Central memory CD4-positive, alpha-beta T cell (primary cell): ENCODE data around the gene SLC45A3.

ENCODE experiments used
- DNase-seq: peaks from one replicate; pipeline ENCODE4 v3.0.0; 2022

Gene SLC45A3

DNA sequence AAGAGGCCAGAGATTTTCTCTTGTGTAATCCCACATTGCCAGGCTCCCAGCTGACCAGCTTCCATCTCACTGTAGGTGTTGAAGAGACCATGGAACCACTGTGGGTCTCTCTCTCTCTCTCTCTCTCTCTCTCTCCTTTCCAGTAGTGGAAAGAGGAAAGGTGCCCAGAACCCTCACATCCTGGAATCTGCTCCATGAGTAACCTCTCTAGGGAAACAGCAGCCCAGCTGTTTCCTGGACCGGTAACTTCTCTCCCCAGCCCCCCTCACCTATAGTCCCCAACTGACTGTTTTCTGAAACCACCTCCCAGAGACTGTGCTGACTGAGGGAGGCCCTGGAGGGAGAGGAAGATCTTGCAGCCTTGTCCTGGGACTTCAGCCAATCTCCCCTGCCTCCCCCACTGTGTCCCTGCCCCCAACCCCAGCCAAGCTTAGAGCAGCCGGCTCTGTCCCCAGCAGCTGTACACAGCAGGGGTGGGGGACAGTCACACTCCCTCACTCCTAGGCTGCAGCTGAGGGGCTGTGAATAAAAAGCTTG lies 20.6 kb upstream of the SLC45A3 start:
- no peak for DNase-seq

DNA sequence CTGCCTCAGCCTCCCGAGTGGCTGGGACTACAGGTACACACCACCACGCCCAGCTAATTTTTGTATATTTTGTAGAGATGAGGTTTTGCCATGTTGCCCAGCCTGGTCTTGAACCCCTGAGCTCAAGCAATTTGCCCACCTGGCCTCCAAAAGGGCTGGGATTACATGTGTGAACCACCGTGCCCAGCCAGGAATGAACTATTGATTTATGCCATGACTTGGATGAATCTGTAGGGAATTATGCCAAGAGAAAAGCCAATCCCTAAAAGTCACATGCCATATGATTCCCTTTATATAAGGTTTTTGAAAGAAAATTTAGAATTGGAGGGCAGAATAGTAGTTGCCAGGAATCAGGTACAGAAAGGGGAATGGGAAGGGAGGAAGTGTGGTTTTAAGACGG lies 19.1 kb upstream of the SLC45A3 start:
- no peak for DNase-seq

DNA sequence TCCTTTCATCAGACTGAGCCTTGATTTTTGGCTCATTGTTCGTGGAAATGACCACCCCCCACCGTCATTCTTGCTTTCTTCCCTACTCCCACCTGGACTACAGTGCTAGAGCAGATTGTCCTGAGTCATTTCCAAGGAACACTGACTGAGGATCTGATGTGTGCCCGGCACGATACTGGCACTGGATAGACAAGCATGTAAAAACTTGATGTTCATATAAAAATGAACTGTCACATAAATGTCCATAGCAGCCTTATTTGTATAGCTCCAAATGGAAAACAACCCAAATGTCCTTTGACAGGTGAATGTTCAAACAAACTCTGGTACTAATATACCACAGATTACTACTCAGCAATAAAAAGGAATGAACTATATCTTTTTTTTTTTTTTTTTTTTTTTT lies 18.6 kb upstream of the SLC45A3 start:
- DNase-seq, result no peak

DNA sequence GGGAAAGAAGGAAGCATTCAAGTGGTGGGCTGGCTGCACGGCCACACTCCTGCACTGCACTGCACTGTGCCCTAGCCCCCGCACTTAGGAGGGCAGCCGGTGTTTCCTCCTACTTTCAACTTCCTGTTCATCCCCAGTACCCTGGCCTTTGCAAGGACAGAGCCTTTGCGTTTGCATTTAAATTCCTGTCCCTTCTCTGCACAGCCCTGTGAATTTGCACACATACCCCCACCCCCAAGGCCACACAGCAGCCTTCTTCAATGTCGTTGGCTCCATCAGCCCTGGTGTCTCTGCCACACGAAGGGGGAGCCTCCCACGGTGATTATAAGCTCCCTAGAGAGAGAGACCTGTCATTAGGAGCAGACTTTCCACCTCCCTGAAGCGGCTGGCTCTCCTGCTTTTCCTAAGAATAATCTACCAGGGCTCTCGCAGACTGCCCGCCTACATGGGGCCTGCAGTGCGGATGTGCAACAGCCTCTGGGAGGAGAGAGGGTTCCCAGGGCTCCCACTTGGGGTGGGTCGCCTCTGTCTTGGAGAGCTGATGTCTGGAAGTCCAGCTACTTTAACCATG lies 13.2 kb upstream of the SLC45A3 start:
- no peak for DNase-seq

DNA sequence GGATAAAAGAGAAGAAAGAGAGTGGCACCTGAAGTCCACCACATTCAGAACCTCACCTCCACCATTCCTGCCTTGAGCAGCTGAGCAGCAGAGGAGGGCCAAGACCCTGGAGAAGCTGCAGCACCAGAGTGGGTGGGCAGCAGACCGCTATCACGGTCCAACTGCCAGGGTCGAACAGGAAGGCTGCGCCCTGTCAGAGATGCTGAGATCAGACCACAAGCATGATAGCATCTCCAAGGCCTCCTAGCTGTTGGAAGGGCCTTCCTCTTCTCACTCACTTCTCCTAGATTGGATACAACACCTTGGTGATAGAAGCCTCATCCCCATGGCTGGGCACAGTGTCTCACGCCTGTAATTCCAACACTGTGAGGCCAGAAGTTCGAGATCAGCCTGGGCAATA lies 12.1 kb upstream of the SLC45A3 start:
- no peak for DNase-seq

DNA sequence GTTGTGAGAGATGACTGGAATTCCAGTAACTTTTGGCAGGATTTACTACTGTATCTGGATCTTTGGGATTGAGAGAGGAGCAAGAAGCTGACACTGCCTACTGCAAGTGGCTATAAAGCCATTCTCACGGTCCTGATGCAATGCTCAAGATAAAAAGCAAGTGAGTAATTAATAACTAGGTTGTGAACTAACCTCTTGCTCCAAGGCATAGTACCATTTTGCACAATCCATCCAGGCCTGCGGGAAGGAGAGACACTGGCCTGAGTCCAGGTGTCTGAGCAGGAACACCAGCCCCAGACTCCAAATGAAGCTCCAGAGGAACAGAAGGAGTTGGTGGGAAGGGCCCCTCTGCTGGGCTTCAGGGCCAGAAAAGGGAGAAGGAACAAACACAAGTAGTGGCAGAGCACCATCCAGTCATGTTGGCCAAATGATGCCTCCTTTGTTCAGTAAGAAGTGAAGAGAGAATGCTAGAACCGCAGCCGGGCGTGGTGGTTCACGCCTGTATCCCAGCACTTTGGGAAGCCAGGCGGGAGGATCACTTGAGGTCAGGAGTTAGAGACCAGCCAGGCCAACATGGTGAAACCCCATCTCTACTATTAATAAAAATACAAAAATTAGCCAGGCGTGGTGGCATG lies 9.9 kb upstream of the SLC45A3 start:
- no peak for DNase-seq

DNA sequence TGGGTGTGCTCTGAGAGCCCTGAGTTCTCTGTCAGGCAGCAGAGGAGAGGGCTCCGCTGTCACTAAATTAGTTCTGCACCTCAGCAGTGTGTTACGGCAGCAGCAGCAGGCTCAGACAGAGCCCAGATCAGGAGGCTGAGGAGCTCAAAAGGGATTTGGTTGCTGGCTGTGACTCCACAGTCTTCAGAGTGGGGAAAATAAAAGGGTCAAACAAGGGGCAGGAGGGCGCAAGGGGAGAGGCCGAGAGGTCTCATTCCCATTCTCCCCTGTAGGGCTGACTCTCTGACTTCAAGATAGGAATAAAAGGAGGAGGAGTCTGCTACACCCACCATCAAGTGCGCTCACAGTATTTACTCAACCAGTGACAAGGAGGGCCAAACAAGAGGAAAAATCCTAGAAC lies 9.2 kb upstream of the SLC45A3 start:
- DNase-seq, result no peak

DNA sequence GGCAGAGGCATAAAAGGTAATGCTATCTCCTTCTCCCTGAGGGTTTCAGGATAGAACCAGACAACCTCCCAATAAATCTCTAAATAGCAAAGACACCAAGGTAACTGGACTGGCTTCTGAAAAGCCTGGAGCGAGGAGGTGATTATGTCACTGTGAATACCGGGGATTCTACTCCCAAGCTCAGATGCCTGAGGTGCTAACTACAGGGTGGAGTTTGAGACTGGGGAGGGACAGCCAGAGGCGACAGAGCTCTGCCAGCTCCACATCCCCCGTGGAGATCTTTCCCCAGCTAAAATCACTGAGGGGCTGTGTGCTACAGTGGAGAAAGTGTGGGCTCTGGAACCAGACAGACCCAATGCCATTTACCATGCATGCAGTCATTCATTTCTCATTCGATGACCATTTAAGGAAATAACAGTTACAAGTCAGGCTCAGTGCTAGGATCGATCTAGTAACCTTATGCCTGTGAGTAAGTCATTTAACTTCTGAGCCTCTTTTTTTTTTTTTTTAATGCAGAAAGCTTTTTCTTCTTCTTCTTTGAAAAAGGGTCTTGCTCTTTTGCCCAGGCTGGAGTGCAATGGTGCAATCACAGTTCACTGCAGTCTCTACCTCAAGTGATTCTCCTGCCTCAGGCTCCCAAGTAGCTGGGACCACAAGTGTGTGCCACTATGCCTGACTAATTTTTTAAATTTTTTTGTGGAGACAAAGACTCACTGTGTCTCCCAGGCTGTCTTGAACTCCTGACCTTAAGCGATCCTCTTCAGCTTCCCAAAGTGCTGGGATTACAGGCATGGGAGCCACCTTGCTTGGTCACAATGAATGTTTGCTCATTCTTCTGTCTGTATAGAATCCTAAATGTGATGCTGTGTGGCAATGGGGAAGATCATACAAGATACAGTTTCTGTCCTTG lies 8.1 kb upstream of the SLC45A3 start:
- no peak for DNase-seq

DNA sequence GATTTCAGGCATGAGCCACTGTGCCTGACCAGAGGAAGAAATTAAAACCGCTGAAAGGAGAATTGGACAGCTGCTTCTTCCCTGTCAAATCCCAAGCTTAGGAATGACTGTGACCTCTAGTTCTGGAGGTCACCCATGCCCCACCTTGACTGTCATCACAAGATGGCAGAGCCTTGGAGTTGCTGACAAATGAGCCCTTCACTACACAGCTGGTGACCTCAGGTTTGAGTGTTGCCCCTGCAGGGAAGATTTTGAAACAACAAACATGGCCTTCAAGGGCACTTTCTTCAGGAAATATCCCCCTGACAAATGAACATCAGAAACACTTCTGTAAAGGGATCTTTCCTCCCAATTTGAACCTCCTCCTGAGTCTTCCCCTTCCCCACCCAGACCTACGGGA lies 6.9 kb upstream of the SLC45A3 start:
- no peak for DNase-seq

DNA sequence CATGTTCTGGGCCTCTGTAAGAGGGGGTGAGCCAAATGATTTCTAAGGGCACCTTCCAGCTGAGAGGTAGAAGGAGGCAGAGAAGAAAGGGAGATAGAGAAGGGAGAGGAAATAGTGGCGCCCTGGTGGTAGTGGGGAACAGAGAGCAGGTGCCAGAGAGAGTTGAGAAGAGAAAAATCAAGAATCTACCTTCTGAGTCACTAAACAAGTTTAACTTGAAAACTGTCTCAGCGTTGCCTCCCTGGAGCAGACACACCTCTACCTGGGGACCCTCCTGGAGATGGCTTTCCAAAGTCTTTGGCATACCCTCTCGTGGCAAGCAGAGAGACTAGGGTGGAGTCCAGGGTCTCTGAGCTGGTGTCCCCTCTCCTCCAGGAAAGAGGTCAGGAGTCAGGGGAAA lies 1.1 kb upstream of the SLC45A3 start:
- DNase-seq, result no peak

DNA sequence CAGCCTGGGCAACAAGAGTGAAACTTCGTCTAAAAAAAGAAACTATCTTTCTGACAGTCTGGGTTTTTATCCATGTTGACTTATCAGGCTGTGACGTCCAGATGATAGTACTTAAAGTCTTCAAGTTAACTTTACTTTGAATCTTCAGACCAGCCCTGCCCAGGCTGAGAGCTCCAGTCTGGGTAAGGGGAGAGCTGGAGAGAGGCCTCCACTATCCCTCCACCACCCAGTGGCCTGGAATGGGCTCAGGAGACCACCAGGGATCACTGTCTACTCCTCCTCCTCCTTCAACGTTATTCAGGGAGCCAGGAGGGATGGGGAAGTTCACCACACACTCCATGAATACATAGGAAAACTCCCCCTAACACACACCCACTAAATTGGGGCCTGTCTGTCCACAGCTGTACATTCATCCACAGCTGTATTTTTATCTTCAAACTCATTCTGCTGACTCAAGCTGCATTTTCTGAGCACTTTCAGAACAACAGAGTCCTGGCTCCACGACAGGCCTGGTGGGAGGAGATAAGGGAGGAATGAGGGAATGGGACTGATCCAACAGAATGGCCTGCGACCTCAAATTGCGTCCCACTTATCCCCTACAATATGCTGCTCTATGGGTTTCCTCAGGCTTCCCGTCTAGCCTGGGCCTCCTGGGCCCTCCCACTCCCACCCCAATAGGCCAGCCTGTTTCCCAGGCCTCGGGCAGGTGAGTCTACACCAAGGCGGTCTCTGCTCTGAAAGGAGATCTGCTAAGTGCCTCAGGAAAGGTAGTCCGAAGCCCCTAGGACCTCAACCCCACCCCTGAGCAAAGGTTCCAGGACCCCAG lies 1.8 kb downstream of the SLC45A3 start:
- no peak for DNase-seq

DNA sequence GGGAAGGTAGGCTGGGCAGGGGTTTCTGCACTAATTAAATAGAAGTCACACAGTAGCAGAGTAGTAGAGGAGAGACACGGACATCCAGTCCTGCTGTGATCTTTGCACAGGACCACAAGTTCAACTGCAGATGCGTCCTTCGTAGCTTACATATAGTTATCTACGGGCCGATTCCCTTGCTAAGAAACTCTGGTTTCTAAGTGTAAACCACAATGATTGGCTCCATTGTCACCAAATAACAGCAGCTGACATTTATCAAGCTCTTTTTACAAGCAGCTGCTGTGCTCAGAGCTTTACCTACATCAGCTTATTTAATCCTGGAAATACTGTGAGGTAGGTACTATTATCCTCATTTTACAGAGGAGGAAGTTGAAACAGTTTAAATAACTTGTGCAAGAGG lies 3.1 kb downstream of the SLC45A3 start:
- no peak for DNase-seq

DNA sequence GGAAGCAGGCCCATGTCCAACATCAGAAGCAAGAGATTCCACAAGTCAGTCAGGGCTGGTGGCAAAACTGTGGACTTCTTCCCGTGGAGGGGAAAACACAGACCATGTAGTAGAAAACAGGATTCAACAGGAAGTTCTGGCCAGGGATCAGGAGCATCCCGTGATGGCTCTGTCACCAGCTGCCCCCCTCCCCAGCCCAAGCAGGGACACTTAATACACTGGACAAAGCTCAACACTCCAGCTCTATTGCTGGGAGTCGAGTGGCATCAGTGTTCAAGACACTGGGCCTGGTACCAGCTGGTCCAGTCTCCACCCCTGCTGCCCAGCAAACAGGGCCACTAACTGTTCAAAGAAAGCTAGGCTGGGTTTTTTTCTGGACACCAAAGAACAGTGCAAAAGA lies 3.7 kb downstream of the SLC45A3 start:
- no peak for DNase-seq

DNA sequence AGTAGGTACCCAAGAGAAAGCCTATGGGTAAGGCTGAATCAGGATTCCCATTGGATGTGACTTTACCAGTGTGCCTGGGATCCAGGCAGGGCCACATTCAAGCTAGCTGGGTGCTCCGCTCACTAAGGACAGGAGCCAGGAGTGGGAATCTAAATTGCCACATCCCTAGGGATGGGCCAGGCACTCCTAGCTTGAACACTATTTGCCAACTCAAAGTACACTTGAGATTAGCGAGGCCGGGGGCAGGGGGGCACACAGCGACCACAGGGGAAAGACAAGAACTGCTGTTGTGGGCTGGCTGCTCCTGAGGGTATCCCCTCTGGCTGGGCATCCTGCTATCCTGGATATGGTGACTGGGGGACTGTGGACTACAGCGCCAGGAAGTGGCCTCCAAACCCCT lies 4.3 kb downstream of the SLC45A3 start:
- no peak for DNase-seq

DNA sequence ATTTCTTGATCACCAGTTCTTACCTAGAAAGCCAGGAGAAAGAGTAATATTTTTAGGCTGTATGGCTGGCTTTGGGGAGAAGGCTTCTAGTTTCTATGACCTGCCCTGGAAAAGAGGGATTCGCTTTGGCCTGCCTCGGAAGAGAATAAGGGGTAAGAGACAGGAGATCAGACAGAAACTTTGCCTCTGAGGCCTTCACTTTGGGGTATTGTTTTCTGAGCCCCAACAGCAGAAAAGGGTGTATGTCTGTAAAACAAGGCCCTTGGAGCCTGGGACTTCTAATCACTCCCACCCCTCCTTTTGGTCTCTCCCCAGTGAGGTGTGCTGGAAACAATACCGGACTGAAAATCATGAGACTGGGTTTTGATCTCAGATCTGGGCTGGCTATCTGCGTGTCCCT lies 5.1 kb downstream of the SLC45A3 start:
- no peak for DNase-seq

DNA sequence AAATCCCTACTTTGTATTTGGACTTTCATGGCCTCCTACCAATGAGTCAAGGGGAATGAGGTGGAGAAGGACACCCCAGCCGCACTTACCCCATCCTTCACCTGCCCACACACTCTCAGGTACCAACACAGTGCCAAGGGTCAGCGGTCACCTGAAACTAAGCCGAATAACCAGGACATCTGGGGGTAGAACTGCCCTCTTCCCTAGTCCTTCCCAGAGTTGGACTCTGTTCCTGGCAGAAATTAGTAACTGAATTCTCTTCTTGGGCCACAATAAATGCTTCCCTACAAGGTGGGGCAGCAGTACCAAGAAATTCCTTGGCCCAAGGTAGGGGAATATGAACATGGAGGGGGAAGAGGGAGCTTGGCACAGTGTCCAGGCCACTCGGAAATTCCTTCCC lies 7.3 kb downstream of the SLC45A3 start:
- DNase-seq, result no peak

DNA sequence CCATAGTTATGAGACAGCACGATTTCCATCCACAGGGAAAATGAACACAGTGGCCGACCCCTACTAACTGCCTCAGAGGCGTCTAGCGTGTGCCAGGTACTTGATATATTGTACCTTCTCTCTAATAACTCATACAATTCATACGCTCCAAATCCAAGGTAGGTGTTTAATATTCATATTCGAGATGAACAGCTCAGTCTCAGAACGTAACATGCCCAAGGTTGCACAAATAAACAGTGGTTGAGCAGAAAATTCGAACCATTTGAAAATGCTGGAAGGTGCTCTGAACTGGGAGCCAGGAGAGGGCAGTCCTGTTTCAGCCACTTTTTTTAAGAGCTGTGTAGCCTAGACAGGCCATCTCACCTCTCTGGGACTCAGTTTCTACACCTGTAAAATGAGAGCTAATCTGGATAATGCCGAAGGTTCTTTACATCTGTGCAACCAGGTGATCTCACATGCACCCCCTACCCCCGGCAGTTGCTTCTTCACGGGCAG lies 7.9 kb downstream of the SLC45A3 start:
- no peak for DNase-seq

DNA sequence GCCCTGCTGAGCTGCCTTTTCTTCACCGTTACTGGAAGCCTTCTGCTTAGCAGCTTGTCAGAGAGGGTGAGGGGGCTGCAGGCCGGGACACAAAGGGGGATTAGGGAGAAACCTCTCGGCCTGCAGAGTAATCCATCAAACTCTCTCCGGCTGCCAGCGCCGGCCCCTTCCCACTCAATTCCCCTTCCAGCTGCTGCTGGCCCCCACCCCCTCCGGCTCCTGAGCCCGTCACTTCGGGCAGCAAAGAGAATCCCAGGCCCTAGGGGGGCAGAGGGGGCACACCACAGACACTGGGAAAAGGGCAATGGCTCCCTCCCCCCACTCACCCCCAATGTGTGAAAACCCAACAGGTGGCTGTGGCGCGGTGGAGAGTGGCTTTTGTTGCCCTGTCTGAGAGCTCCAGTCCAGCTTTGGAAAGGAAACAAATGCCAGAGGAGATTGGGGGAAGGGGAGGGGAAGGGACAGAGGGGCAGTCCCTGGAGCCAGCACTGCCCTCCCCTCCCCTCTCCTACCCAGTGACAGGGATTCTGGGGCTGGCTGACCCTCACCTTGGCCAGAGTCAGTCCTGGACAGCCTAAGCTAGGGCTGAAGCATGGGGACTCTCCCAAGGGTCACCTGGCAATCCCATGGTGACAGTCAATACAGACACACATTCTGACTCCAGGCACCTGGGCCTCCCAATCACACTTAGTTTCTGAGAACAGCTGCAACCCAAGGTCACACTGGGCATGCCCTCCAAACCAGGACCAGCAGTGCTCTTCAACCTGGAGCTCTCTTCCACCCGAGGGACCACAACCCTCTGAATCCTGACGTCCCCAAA lies 9.5 kb downstream of the SLC45A3 start:
- no peak for DNase-seq

DNA sequence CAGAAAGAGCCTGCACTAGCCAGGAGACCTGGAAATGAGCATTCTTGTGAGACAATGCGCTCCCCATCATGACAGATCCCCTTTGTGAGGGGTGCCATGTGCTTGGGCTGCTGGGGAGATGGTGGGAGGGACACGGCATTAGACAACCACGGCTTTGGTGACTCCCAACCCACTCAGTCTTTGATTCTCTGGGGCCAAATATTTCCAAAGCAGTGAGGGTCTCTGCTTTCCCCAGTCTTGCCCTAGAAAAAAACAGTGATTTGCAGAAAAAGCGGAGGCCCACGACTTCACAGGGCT lies 10.2 kb downstream of the SLC45A3 start:
- DNase-seq, result no peak

DNA sequence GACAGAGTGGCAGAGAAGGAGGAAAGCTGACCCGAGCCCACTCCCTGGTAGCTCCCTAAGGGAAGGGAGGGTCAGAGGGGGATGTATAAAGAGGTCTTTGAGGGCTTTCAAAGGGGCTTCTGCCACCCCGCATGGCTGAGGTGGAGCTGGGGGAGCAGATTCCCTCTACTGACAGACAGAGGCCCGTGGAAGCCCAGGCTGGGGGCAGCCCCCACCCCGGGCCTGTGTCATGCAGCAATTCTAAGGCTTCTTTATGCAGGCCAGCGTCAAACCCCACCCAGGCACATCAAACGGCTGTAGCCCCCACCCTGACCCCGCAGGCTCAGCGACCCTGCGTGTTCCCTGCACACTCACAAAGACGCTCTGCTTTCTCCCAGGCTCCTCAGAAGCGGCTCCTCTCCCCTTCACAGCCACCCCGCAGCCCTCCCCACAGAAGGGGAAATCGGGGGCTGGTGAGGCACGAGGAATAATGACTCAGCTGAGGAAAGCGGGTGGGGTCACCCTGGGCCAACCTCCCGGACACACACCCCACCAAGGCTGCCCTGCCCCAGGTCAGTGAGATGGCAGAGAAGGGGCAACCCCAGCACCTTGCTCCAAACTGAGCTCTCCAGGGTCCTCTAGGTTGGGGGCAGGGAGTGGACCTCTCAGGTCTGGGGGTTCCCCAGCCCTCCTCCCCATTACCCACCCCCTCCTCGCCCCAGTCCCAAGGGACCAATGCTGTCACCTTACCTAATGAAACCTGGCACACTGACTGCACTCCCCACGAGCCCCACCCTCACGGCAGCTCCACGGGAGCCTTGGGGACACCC lies 10.8 kb downstream of the SLC45A3 start:
- no peak for DNase-seq

DNA sequence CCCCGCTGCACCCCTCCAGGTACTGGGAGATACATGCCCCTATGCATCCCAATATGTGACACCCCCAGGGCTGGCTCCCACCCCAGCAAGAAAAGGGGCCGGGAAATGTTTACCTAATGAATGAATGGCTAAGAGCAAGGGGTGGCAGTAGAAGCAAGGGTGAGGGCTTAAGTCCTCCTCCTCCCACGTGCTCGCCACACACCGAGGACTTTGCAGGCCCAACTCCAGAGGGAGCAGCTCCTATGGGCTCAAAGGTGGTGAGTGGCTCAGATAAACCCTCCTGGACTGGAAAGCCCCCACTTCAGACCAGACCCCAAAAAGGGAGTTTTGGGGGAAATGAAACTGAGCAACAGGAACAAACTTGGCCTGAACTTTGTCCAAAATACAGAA lies 11.4 kb downstream of the SLC45A3 start:
- no peak for DNase-seq
